IMR-90 (cell line): Measurements from ENCODE around the gene TRMT6. TPM values are rescaled to one million over a fixed set of nuclear protein-coding genes. Genes with fewer than 3 reads are reported as not detected.

Experiments
- ATAC-seq: fragments of 200-7000 bp; cut with Tn5 transposase; 2 replicates; pipeline ENCODE4 v1.9.1; 2020; ENCODE audit warnings: low read depth, mild to moderate bottlenecking, moderate library complexity
- BruUV-seq: library from RNA; stranded (reverse); fragments of 400-500 nt; replicated peaks from 2 replicates; lab custom pipeline; 2021; lab: Mats Ljungman, UMichigan
- CTCF ChIA-PET: fragments of 300-600 bp; formaldehyde crosslinking; extraction: SDS; loops from one replicate; lab custom pipeline; 2021; ENCODE audit warnings: antibody characterized with exemption; lab: Yijun Ruan, JAX
- POLR2A ChIA-PET: fragments of 300-600 bp; sonication (Branson Sonifier 250); formaldehyde crosslinking; loops from one replicate; lab custom pipeline; 2022; ENCODE audit warnings: antibody characterized with exemption; ENCODE audit not compliant: unreplicated experiment; lab: Charles Lee
- DNase-seq: peaks from one replicate; pipeline ENCODE4 v3.0.0; 2013
- H2AFZ ChIP-seq: replicated peaks from 2 replicates; pipeline ENCODE3; 2013; ENCODE audit warnings: low read length, mild to moderate bottlenecking; ENCODE audit not compliant: poor library complexity
- H2AK5ac ChIP-seq: 2 replicates; pipeline ENCODE4 v1.6.1; 2013; ENCODE audit warnings: low read depth, low read length, inconsistent platforms
- H2AK9ac ChIP-seq: replicated peaks from 2 replicates; pipeline ENCODE3; 2013; ENCODE audit warnings: mild to moderate bottlenecking, low read depth, low read length, moderate library complexity; ENCODE audit not compliant: poor library complexity
- H2BK120ac ChIP-seq: 2 replicates; pipeline ENCODE4 v1.6.1; 2013; ENCODE audit warnings: low read depth, low read length, inconsistent platforms
- H2BK15ac ChIP-seq: 3 replicates; pipeline ENCODE4 v1.6.1; 2013; ENCODE audit warnings: low read depth, low read length, inconsistent platforms
- H2BK20ac ChIP-seq: 2 replicates; pipeline ENCODE4 v1.6.1; 2013; ENCODE audit warnings: low read depth, mild to moderate bottlenecking, inconsistent platforms, low read length, moderate library complexity
- H2BK5ac ChIP-seq: 2 replicates; pipeline ENCODE4 v1.6.1; 2013; ENCODE audit warnings: mild to moderate bottlenecking, low read depth, low read length, inconsistent platforms; ENCODE audit not compliant: poor library complexity, severe bottlenecking
- H3K14ac ChIP-seq: replicated peaks from 2 replicates; pipeline ENCODE4 v1.6.1; 2013; ENCODE audit warnings: low read depth, low read length, inconsistent platforms
- H3K18ac ChIP-seq: 2 replicates; pipeline ENCODE4 v1.6.1; 2013; ENCODE audit warnings: low read depth, low read length, control low read depth
- H3K23ac ChIP-seq: 2 replicates; pipeline ENCODE4 v1.6.1; 2013; ENCODE audit warnings: low read depth, low read length, inconsistent platforms
- H3K27ac ChIP-seq: 2 replicates; pipeline ENCODE4 v1.5.1; 2013; ENCODE audit warnings: mild to moderate bottlenecking, control low read depth, low read length; ENCODE audit not compliant: insufficient read depth
- H3K27me3 ChIP-seq: 2 replicates; pipeline ENCODE4 v1.6.1; 2013; ENCODE audit warnings: low read length; ENCODE audit not compliant: control insufficient read depth, insufficient read depth
- H3K36me3 ChIP-seq: 2 replicates; pipeline ENCODE4 v1.6.1; 2013; ENCODE audit warnings: low read length, mixed read lengths; ENCODE audit not compliant: control insufficient read depth, insufficient read depth
- H3K4ac ChIP-seq: 2 replicates; pipeline ENCODE4 v1.6.1; 2013; ENCODE audit warnings: low read depth, low read length, inconsistent platforms
- H3K4me1 ChIP-seq: 2 replicates; pipeline ENCODE4 v1.6.1; 2013; ENCODE audit warnings: low read length, mixed read lengths; ENCODE audit not compliant: control insufficient read depth, insufficient read depth
- H3K4me2 ChIP-seq: 2 replicates; pipeline ENCODE4 v1.6.1; 2013; ENCODE audit warnings: low read depth, mild to moderate bottlenecking, control low read depth, low read length, moderate library complexity
- H3K4me3 ChIP-seq: 2 replicates; pipeline ENCODE4 v1.5.1; 2013; ENCODE audit warnings: low read depth, mild to moderate bottlenecking, control low read depth, low read length, moderate library complexity; ENCODE audit not compliant: insufficient read depth
- H3K56ac ChIP-seq: 2 replicates; pipeline ENCODE4 v1.6.1; 2013; ENCODE audit warnings: low read length, inconsistent platforms; ENCODE audit not compliant: insufficient read depth; ENCODE audit errors: extremely low read depth
- H3K79me1 ChIP-seq, 2 experiments: 2 replicates each; pipeline ENCODE4 v1.6.1; 2013; ENCODE audit warnings: low read length in 2 of 2, inconsistent platforms in 1 of 2, low read depth in 1 of 2
- H3K9ac ChIP-seq: 2 replicates; pipeline ENCODE4 v1.6.1; 2013; ENCODE audit warnings: low read depth, low read length, control low read depth
- H3K9me1 ChIP-seq: 2 replicates; pipeline ENCODE4 v1.6.1; 2013; ENCODE audit warnings: low read length, inconsistent platforms; ENCODE audit not compliant: insufficient read depth
- H3K9me3 ChIP-seq: 2 replicates; pipeline ENCODE4 v1.6.1; 2013; ENCODE audit warnings: low read length; ENCODE audit not compliant: control insufficient read depth, insufficient read depth
- H4K20me1 ChIP-seq: 2 replicates; pipeline ENCODE4 v1.6.1; 2013; ENCODE audit warnings: low read length, inconsistent platforms; ENCODE audit not compliant: insufficient read depth
- H4K5ac ChIP-seq: 2 replicates; pipeline ENCODE4 v1.6.1; 2013; ENCODE audit warnings: mild to moderate bottlenecking, low read depth, low read length, control low read depth
- H4K8ac ChIP-seq, 2 experiments: 2 replicates each; pipeline ENCODE4 v1.6.1; 2013; ENCODE audit warnings: low read depth in 2 of 2, low read length in 2 of 2, control low read depth in 1 of 2, inconsistent platforms in 1 of 2
- H4K91ac ChIP-seq: 2 replicates; pipeline ENCODE4 v1.6.1; 2013; ENCODE audit warnings: low read depth, low read length, inconsistent platforms; ENCODE audit not compliant: insufficient read depth
- BHLHE40 ChIP-seq: fragments of 150-350 bp; IDR thresholded peaks from 2 replicates; pipeline ENCODE4 v1.6.1; 2016; ENCODE audit warnings: mild to moderate bottlenecking, low read depth, low read length
- MAFK ChIP-seq: IDR thresholded peaks from 2 replicates; pipeline ENCODE4 v1.6.1; 2012; ENCODE audit warnings: low read depth, low read length, improper control_type of control experiment
- WGBS, 2 experiments: methylation state at CpG; one replicate each; pipeline versions ENCODE4 v1.1.5 to v1.1.7; 2013; ENCODE audit warnings: missing lambda C conversion rate in 2 of 2; ENCODE audit not compliant: insufficient read length in 1 of 2; ENCODE audit errors: extremely low coverage in 2 of 2; 5-methylcytosine and 5-hydroxymethylcytosine counted together
- dilution Hi-C: fragments of 300-500 bp; cut with HindIII; formaldehyde crosslinking; loops from one replicate; pipeline ENCODE4 v1.14.3; 2018; ENCODE audit warnings: low sequenced_read_pairs; ENCODE audit not compliant: unreplicated experiment
- in situ Hi-C: fragments of 300-500 bp; cut with MboI; formaldehyde crosslinking; loops from 3 replicates; pipeline ENCODE4 v1.14.3; 2019; ENCODE audit warnings: low sequenced_read_pairs, inconsistent platforms, mixed read lengths
- intact Hi-C: fragments of 100-400 bp; cut with micrococcal nuclease; formaldehyde crosslinking; loops from 2 replicates; pipeline ENCODE4 v1.10.0; 2022
- polyA plus RNA-seq, 3 experiments: library from polyadenylated mRNA; depleted of rRNA; stranded (reverse); fragments of >200 nt; gene quantifications; 2 replicates each; pipeline ENCODE4 v1.2.3, GENCODE V29; 2012; ENCODE audit warnings: low replicate concordance in 1 of 3
- total RNA-seq: library from RNA; depleted of rRNA; stranded (reverse); fragments of >200 nt; gene quantifications from 2 replicates; pipeline ENCODE4 v1.2.3, GENCODE V29; 2012

The TRMT6 gene
- total and polyA plus RNA-seq, 2 of the 4 experiments (the other 2 are of a cell fraction), result 7.2 to 8.0 TPM

GRCh38 chr20:5996765-5997164 lies 46.4 kb upstream of the TRMT6 start:
- no peak overlapping the region for H3K4ac ChIP-seq
- no peak overlapping the region for H2AK9ac ChIP-seq
- H3K4me2 ChIP-seq, result no peak overlapping the region
- ATAC-seq (no peak), DNase-seq (no peak)
- no peak overlapping the region for H3K4me3 ChIP-seq
- H3K4me1 ChIP-seq, result no peaks in the 10 kb centered on the region
- H3K36me3 ChIP-seq, result peaks cover 2% of the 10 kb centered on the region; the same call in 1 of the 2 replicates
- H3K9me3 ChIP-seq, result no peaks in the 10 kb centered on the region
- H3K27me3 ChIP-seq, result no peaks in the 10 kb centered on the region
- no peak overlapping the region for H2BK15ac ChIP-seq
- H4K5ac ChIP-seq, result no peak overlapping the region
- no peaks in the 10 kb centered on the region for H3K79me1 ChIP-seq
- no peak overlapping the region for H4K91ac ChIP-seq
- H3K27ac ChIP-seq, result no peak overlapping the region
- intact Hi-C loops, result no loop called here
- H3K9me1 ChIP-seq, result no peaks in the 10 kb centered on the region; the same call in 1 of the 2 replicates
- H3K18ac ChIP-seq, result no peak overlapping the region
- no peak for TF ChIP-seq MAFK
- TF ChIP-seq BHLHE40, result no peak
- no peak overlapping the region for H2AK5ac ChIP-seq
- no peak overlapping the region for H3K9ac ChIP-seq
- CTCF ChIA-PET, result no interaction called here
- no peak overlapping the region for H2AFZ ChIP-seq
- dilution Hi-C loops, result no loop called here
- in situ Hi-C loops, result no loop called here
- no peak overlapping the region for H2BK120ac ChIP-seq
- POLR2A ChIA-PET, result no interaction called here
- BruUV-seq, result no TSS peak
- no peak overlapping the region for H3K14ac ChIP-seq
- H2BK5ac ChIP-seq, result no peak overlapping the region
- H4K8ac ChIP-seq, result no peak overlapping the region
- H4K20me1 ChIP-seq, result no peaks in the 10 kb centered on the region
- no peak overlapping the region for H3K56ac ChIP-seq
- no CpG with 5 or more reads among the region's 1 CpG for WGBS, 2 experiments
- H3K23ac ChIP-seq, result no peak overlapping the region
- H2BK20ac ChIP-seq, result no peak overlapping the region
